B cell (primary cell): ENCODE data around the gene TIGD1. TPM values are rescaled to one million over a fixed set of nuclear protein-coding genes. Genes with fewer than 3 reads are reported as not detected.

Experiments used
- ATAC-seq: fragments of 200-7000 bp; cut with Tn5 transposase; one replicate; pipeline ENCODE4 v1.10.0; 2021; ENCODE audit warnings: low read depth, mild to moderate bottlenecking, moderate number of reproducible peaks, moderate library complexity
- CTCF ChIA-PET: fragments of 350-600 bp; sonication (Branson Sonifier 250); formaldehyde crosslinking; loops from one replicate; lab custom pipeline; 2021; ENCODE audit warnings: antibody characterized with exemption, inconsistent platforms; lab: Charles Lee
- POLR2A ChIA-PET: fragments of 350-600 bp; sonication (Branson Sonifier 250); formaldehyde crosslinking; loops from one replicate; lab custom pipeline; 2021; ENCODE audit warnings: antibody characterized with exemption; lab: Charles Lee
- DNase-seq: peaks from one replicate; pipeline ENCODE4 v3.0.0; 2013
- H2AFZ ChIP-seq: 2 replicates; pipeline ENCODE4 v1.6.1; 2012; ENCODE audit warnings: mild to moderate bottlenecking, low read depth, low read length; ENCODE audit not compliant: insufficient read depth, poor library complexity, severe bottlenecking
- H3K27ac ChIP-seq, 2 donors: 1 replicate in 1 of 2; 2 replicates in 1 of 2; pipeline ENCODE4 v1.5.1; 2012 to 2013; ENCODE audit warnings: low read length in 2 of 2, mild to moderate bottlenecking in 2 of 2, moderate library complexity in 1 of 2
- H3K27me3 ChIP-seq, 4 experiments: fragments of 200-600 bp in 1 of 4; sonication (generic) in 1 of 4; replicated peaks in 1 of 4; 1 replicate in 2 of 4; 2 replicates in 2 of 4; pipeline versions ENCODE4 v1.6.1 to v1.7.0; 2013 to 2016; ENCODE audit warnings: low read length in 3 of 4, mild to moderate bottlenecking in 2 of 4, mixed read lengths in 1 of 4, moderate library complexity in 1 of 4; ENCODE audit not compliant: insufficient read depth in 4 of 4, control insufficient read depth in 3 of 4; ENCODE audit errors: control extremely low read depth in 1 of 4
- H3K36me3 ChIP-seq, 2 experiments: replicated peaks in 1 of 2; 1 replicate in 1 of 2; 2 replicates in 1 of 2; pipeline versions ENCODE4 v1.6.1 to v1.7.1; 2013; ENCODE audit warnings: low read length in 1 of 2; ENCODE audit not compliant: insufficient read depth in 2 of 2, control insufficient read depth in 1 of 2; ENCODE audit errors: control extremely low read depth in 1 of 2, extremely low read depth in 1 of 2
- H3K4me1 ChIP-seq, 2 donors: fragments of 200-600 bp in 1 of 2; sonication (generic) in 1 of 2; 1 replicate in 1 of 2; 2 replicates in 1 of 2; pipeline versions ENCODE4 v1.5.1 to v1.6.1; 2013 to 2017; ENCODE audit warnings: low read length in 2 of 2; ENCODE audit not compliant: control insufficient read depth in 2 of 2, insufficient read depth in 2 of 2
- H3K4me2 ChIP-seq: replicated peaks from 2 replicates; pipeline ENCODE3; 2012; ENCODE audit warnings: mild to moderate bottlenecking, low read depth, low read length; ENCODE audit not compliant: poor library complexity, severe bottlenecking
- H3K4me3 ChIP-seq, 5 experiments: fragments of 200-600 bp in 1 of 5; sonication (generic) in 1 of 5; 1 replicate in 3 of 5; 2 replicates in 2 of 5; pipeline versions ENCODE4 v1.5.1 to v1.7.0; 2011 to 2016; ENCODE audit warnings: low read length in 4 of 5, mild to moderate bottlenecking in 4 of 5, low read depth in 2 of 5, control low read depth in 1 of 5, moderate library complexity in 1 of 5; ENCODE audit not compliant: insufficient read depth in 1 of 5; ENCODE audit errors: control extremely low read depth in 1 of 5, extremely low read depth in 1 of 5
- H3K79me2 ChIP-seq: fragments of 200-600 bp; sonication (generic); one replicate; pipeline ENCODE4 v1.6.0; 2016; ENCODE audit warnings: low read length; ENCODE audit not compliant: control insufficient read depth, insufficient read depth
- H3K9ac ChIP-seq: fragments of 200-600 bp; sonication (generic); 2 replicates; pipeline ENCODE4 v1.6.1; 2017; ENCODE audit warnings: mild to moderate bottlenecking, low read length, moderate library complexity
- H3K9me3 ChIP-seq, 3 donors: one replicate each; pipeline versions ENCODE4 v1.6.1 to v1.7.1; 2013; ENCODE audit warnings: low read length in 2 of 3; ENCODE audit not compliant: control insufficient read depth in 2 of 3, insufficient read depth in 1 of 3; ENCODE audit errors: control extremely low read depth in 1 of 3
- H4K20me1 ChIP-seq: 2 replicates; pipeline ENCODE4 v1.6.0; 2012; ENCODE audit warnings: mild to moderate bottlenecking, low read length; ENCODE audit not compliant: insufficient read depth, control insufficient read depth, poor library complexity, severe bottlenecking
- H3K27ac Mint-ChIP-seq: one replicate; pipeline ENCODE4 v1.8.0; 2021; ENCODE audit warnings: mixed read lengths
- H3K27me3 Mint-ChIP-seq: one replicate; pipeline ENCODE4 v1.8.0; 2021; ENCODE audit warnings: mixed read lengths
- H3K4me1 Mint-ChIP-seq: one replicate; pipeline ENCODE4 v1.8.0; 2021; ENCODE audit warnings: mixed read lengths
- H3K4me3 Mint-ChIP-seq: one replicate; pipeline ENCODE4 v1.8.0; 2021; ENCODE audit warnings: mixed read lengths
- H3K9me3 Mint-ChIP-seq: one replicate; pipeline ENCODE4 v1.8.0; 2022; ENCODE audit warnings: mixed read lengths; ENCODE audit not compliant: insufficient read depth
- EZH2 ChIP-seq: IDR thresholded peaks from 2 replicates; pipeline ENCODE4 v1.6.1; 2012; ENCODE audit warnings: borderline replicate concordance, low read depth, mild to moderate bottlenecking, moderate library complexity, low read length; ENCODE audit not compliant: insufficient read depth, poor library complexity, severe bottlenecking
- WGBS: methylation state at CpG from one replicate; pipeline ENCODE4 v1.1.5; 2013; ENCODE audit warnings: missing lambda C conversion rate; ENCODE audit not compliant: insufficient coverage; 5-methylcytosine and 5-hydroxymethylcytosine counted together
- intact Hi-C: fragments of 100-400 bp; cut with micrococcal nuclease; formaldehyde crosslinking; loops from one replicate; pipeline ENCODE4 v1.10.0; 2022
- polyA plus RNA-seq: library from polyadenylated mRNA; depleted of rRNA; stranded (reverse); fragments of >200 nt; gene quantifications from 2 replicates; pipeline ENCODE4 v1.2.3, GENCODE V29; 2012
- total RNA-seq, 2 donors: library from RNA; stranded (reverse); fragments of 120-200 nt in 1 of 2; gene quantifications; 1 replicate in 1 of 2; 2 replicates in 1 of 2; pipeline versions ENCODE4 v1.2.3 to v1.2.4, GENCODE V29; 2013 to 2022
- TF ChIP-seq, protein P1 (sequence below): fragments of 200-600 bp; IDR thresholded peaks from one replicate; pipeline ENCODE4 v1.8.0; 2022; ENCODE audit warnings: antibody characterized with exemption, mild to moderate bottlenecking

The TIGD1 gene
- total and polyA plus RNA-seq, 2 donors (not counting 1 experiment from before 2014, with no cell fraction given), result 7.6 to 13.6 TPM

DNA sequence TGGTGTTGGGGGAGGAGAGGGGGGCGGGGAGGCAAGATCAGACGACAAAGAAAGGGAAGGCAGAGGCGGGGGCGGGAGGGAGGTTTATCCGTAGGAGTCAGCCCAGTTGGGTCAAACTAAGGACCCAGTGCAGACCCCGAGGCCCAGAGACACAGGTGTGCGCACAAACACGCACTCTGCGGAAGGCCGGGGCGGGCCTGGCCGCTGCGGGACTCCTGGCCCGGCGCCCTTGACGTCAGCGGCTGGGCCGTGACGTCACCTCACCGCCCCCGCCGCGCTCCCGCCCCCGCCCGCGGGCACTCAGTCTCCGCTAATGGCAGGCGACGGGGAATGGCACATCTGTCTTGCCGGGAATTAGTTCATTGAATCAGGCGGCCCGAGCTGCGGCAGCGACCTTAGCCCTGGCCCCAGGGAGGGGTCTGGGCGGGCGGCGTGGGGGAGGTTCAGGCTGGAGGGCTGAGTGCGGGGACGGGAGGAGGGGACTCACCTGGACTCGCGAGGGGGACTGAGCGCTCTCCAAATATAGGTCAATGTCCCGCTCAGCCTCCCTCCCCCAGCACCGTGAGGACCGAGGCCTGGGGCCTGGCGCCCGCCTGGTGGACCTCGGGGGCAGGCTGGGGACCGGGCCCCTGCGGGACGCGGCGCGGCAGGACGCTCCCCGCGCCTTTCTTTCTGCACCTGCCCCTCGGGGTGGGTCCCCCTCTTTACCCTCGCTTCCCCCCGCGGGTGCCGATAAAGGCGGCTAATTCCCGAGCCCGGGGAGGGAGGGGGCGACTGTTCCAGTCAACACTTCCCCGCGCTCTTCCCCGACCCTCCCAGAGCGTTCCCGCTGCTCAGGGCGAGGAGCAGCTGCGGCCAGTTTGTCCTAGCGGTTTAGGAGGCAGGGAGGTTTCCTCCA, 47.2 kb downstream of the TIGD1 start:
- intact Hi-C loops, result no loop called here
- Histone ChIP-seq H3K36me3 (no peaks in the 10 kb centered on the region), H3K4me3 (peak overlapping the region in 2 of 5 experiments; percentile 21 to 29), H3K9me3 (no peaks in the 10 kb centered on the region), H3K27me3 (peaks cover 0 to 46% (median 7%) of the 10 kb centered on the region in 4 experiments), H3K9ac (no peak overlapping the region), H2AFZ (peak overlapping the region; percentile 46), H4K20me1 (no peaks in the 10 kb centered on the region), H3K79me2 (no peaks in the 10 kb centered on the region), H3K4me1 (peaks cover 3 to 11% of the 10 kb centered on the region in 2 donors), H3K4me2 (peak overlapping the region; percentile 66), H3K27ac (no peak overlapping the region)
- ChIA-PET POLR2A (no interaction called here), CTCF (interaction anchor here (1.0 kb wide), 1 partner anchor 16 kb away, joined by 3 read pairs; no protein-coding TSS in a partner anchor)
- DNase-seq (peak; percentile 69), ATAC-seq (peak; percentile 49)
- WGBS, result 2% methylated on average over 72 of the region's 75 CpGs
- H3K4me3 Mint-ChIP-seq, result peak overlapping the region; percentile 55
- TF ChIP-seq EZH2, result no peak
- H3K9me3 Mint-ChIP-seq, result no peaks in the 10 kb centered on the region
- H3K4me1 Mint-ChIP-seq, result peaks cover 14% of the 10 kb centered on the region
- H3K27ac Mint-ChIP-seq, result no peak overlapping the region
- H3K27me3 Mint-ChIP-seq, result peaks cover 44% of the 10 kb centered on the region

DNA sequence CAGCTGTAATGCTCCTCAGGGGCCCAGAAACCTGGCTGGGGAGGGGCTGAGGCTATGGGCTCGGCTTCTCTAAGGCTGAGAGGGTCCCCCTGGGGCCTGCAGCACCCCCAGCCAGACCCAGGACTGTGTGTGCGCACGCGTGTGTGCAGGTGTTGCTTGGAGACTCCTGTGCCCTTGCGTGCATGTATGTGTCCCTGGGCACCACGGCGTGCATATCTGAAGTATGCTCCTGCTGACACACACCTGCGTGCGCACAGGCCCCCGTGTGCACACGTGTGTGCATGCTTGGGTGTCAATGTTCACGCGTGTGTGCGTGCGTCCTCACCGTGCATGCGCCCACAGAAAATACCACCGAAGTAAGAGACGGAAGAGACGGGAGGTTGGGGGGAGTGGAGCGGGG, 47.8 kb downstream of the TIGD1 start:
- no peaks in the 10 kb centered on the region for H3K9me3 ChIP-seq
- Mint-ChIP-seq H3K4me1 (peaks cover 14% of the 10 kb centered on the region), H3K9me3 (no peaks in the 10 kb centered on the region), H3K27ac (peak overlapping the region; percentile 61), H3K4me3 (peak overlapping the region; percentile 80), H3K27me3 (peaks cover 44% of the 10 kb centered on the region)
- H3K79me2 ChIP-seq, result no peaks in the 10 kb centered on the region
- TF ChIP-seq EZH2, result no peak
- TF ChIP-seq, protein P1, sequence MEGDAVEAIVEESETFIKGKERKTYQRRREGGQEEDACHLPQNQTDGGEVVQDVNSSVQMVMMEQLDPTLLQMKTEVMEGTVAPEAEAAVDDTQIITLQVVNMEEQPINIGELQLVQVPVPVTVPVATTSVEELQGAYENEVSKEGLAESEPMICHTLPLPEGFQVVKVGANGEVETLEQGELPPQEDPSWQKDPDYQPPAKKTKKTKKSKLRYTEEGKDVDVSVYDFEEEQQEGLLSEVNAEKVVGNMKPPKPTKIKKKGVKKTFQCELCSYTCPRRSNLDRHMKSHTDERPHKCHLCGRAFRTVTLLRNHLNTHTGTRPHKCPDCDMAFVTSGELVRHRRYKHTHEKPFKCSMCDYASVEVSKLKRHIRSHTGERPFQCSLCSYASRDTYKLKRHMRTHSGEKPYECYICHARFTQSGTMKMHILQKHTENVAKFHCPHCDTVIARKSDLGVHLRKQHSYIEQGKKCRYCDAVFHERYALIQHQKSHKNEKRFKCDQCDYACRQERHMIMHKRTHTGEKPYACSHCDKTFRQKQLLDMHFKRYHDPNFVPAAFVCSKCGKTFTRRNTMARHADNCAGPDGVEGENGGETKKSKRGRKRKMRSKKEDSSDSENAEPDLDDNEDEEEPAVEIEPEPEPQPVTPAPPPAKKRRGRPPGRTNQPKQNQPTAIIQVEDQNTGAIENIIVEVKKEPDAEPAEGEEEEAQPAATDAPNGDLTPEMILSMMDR, result no peak
- H2AFZ ChIP-seq, result no peak overlapping the region
- peak; percentile 50 for ATAC-seq
- peaks cover 3 to 11% of the 10 kb centered on the region in 2 donors for H3K4me1 ChIP-seq
- H3K27ac ChIP-seq, result no peak overlapping the region
- H4K20me1 ChIP-seq, result no peaks in the 10 kb centered on the region
- no peak overlapping the region for H3K4me3 ChIP-seq
- no peaks in the 10 kb centered on the region for H3K36me3 ChIP-seq
- peak; percentile 56 for DNase-seq
- H3K4me2 ChIP-seq, result peak overlapping the region; percentile 50
- intact Hi-C loops, result no loop called here
- no peak overlapping the region for H3K9ac ChIP-seq
- ChIA-PET CTCF (no interaction called here), POLR2A (no interaction called here)
- WGBS, result 7% methylated on average over 15 of the region's 21 CpGs
- peaks cover 0 to 46% (median 7%) of the 10 kb centered on the region in 4 experiments for H3K27me3 ChIP-seq
